ENCODE measurements around the gene RNASET2.

RNASET2 gene

DNA sequence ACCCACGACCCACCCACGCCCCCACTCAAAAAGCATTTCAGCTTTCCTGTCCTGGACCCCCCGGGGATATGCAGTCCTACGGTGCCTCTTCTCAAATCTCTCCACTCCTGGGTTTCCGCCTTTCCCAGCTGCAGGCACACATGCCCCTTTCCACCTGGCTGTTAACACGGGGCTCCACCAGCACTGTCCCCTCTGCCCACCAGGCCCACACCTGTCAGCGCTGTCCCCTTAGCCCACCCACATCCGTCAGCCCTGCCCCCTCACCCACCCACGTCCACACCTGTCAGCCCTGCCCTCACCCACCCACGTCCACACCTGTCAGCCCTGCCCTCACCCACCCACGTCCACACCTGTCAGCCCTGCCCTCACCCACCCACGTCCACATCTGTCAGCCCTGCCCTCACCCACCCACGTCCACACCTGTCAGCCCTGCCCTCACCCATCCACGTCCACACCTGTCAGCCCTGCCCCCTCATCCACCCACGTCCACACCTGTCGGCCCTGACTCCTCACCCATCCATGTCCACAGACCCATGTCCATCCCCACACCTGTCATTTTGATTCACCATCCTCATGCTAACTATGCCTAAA is 11.6 kb downstream of the RNASET2 start:
- DNase-seq, result no peak

GRCh38 chr6:166942393-166943168 is 13.8 kb downstream of the RNASET2 start:
- DNase-seq, result no peak

DNA sequence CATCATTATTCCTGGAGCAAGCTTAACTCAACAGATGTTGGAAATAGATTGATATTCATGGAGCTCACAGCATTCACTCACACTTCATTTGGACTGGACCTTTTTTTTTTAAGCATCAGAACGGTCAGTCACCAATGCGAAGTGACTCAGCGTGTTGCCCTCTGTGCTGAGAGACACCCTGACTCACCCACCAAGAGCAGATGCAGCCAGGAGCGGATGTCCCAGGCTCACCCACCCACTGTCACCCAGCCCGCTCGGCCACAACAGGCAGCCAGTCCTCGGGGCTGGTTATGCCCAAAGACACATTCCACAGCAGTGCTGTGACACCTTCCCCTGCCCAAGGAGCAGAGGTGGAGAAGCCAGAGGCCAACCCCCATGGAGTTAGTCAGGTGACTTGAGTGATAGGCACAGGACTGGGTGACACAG is 15.7 kb downstream of the RNASET2 start:
- DNase-seq, result no peak

- no peak for DNase-seq
Observed at GRCh38 chr6:166939894-166940293, 16.5 kb downstream of the RNASET2 start.

- no peak for DNase-seq
Observed at GRCh38 chr6:166939345-166939744, 17.0 kb downstream of the RNASET2 start.

GRCh38 chr6:166938704-166939103 is 17.6 kb downstream of the RNASET2 start:
- DNase-seq, result no peak

GRCh38 chr6:166938150-166938549 is 18.2 kb downstream of the RNASET2 start:
- DNase-seq, result no peak

DNA sequence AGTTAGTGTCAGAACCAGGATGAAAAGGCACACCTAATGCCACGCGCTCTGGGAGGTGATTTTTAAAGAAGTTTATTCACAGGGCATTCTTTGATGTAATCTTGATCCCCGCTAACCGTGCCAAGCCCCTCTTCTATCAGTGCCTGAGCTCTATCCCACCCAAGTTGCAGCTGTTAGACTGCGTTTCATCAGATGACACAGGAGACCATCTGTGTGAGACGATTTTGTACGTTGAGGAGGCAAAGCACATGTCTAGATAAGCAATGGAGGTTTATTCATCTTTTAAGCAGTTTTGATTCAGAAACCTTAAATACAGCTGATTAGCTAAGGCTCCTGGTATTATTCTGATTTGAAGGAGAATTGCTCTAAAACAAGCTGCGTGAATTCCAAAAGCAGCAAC is 18.6 kb downstream of the RNASET2 start:
- no peak for DNase-seq

DNA sequence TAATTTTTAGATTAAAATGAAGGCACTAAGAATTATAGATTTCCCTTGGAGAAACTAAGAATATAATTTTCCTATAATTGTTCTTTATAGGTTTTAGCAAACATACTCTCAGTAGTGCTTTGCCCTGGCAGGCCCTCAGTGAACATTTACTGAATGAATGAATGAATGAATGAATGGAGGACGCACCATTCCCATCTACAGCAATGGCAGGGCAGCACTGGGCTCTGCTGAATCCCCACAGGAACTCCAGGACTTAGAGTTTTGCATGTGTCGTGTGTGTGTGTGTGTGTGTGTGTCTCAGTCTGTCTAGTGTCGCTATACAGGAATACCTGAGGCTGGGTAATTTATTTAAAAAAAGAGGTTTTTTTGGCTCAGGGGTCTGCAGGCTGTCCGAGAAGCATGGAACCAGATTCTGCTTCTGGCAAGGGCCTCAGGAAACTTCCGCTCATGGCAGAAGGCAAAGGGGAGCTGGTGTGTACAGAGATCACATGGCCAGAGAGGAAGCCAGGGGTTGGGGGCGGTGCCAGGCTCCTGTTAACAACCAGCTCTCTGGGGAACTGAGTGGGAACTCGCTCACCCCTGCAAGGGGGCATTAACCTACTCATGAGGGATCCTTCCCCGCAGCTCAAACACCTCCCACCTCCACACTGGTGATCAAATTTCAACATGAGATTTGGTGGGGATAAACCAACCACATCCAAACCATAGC is 20.1 kb downstream of the RNASET2 start:
- DNase-seq, result no peak

GRCh38 chr6:166935353-166935752 is 21.0 kb downstream of the RNASET2 start:
- no peak for DNase-seq

DNA sequence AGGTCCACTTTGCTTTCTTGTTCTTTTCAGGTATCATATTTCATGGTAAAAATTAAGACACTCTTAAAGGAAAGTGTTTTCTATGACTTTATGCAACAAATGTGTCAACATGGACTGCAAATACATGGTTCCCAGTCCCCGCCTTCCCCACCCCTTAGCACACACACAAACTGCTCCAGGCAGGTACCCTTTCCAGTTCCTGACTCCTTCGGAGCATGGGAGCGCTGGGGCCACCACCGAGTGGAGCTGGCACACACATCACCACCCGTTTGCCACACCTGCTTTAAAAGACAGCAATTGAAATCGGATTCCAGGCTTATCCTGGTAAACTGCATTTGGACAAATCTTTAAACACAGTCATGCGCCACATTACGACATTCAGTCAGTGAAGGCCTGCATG is 22.2 kb downstream of the RNASET2 start:
- no peak for DNase-seq

GRCh38 chr6:166933396-166933795 is 23.0 kb downstream of the RNASET2 start:
- no peak for DNase-seq

DNA sequence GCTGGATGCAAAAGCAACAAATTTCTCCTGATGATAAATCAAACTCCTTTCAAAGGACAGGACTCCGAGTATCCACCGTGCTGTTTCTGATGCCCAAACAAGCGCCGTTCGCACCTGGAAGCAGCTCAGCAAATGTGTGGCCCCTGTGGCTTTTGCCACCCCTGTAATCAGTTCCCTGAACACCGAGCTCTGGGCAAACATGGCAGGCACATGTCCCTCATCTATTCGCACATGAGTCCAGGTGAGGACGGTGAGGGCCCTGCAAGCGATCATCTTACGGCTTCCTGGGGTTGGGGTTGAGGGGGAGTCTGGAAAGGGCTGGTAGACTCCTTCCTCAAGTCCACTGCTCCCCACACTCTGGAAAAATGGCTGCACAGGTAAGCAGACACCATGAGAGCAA is 23.7 kb downstream of the RNASET2 start:
- DNase-seq, result no peak

DNA sequence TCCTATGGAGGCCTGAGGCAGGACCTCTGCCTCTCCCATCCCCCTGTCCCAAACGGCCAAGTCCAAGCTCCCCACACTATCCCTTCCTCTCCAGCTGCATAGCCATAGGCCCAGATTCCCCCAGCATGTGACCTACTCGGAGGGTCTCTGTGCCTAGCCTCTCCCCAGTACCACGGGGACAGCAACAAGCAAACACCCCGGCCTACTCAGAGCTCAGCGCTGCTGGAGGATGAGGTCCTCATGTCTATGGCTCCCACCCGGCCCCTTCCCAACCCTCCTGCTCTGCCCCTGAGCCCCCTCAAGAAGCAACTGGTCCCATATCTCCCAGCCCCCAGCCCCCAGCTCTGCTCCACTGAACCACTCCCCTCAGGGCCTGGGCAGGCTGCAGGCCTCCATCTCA is 24.2 kb downstream of the RNASET2 start:
- DNase-seq, result no peak

DNA sequence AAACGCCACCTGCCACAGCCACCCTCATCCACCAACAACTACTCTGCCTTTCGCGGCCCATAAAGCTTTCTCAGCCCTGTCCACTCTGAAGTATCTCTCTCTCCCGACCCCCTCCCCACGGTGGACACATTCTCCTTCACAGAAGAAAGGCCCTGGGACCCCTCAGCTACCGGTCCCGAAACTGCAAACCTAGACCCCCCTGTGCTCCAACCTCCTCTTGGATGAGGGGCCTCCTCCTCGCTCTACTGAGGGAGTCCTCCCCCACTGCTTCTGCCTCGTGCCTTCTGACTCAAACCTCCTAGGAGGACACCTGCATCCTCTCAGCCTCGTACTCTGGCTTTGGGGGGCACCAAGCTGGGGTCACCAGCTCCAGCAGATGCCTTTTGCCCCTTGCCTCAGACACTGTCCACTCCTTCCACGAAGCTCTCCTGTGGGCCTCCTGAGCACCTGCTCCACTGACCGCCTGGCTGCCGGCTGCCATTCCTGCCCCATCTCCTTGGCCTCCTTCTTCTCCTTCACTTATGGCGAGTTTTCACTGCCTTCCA is 24.9 kb downstream of the RNASET2 start:
- no peak for DNase-seq

- DNase-seq, result no peak
Observed at GRCh38 chr6:166930354-166930891, 25.9 kb downstream of the RNASET2 start.

DNA sequence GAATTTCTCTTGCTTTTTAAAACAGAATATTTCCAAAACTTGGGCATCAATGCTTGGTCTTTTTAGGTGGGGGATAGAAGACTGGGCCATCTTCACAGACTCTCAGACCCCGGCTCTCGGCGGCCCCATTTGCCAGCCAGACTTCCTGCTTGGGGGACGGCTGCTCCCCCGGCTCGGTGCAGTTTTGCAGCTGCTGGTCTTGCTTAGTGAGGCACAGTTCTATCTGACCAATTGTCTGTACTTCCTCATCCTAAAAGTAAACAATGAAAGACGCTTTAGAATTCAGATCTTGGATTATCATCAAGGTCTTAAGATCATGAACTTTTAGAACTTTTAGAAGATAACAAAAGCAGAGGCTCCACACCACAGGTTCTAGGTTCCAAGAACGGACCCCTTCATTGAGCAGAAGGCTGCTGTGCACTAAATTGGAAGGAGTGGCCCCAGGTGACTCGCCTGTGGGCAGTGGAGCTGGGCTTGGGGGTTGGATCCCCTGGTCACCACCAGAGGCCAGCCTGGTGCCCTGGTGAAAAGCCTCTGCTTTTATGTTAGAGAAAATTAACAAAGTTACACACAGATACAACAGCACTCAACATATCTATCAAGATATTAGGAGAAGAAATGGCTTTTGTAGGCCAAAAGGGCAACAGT is 26.7 kb downstream of the RNASET2 start:
- DNase-seq, result no peak

- no peak for DNase-seq
Observed at GRCh38 chr6:166928644-166929541, 27.5 kb downstream of the RNASET2 start.

- no peak for DNase-seq
Observed at GRCh38 chr6:166927935-166928643, 28.3 kb downstream of the RNASET2 start.

- DNase-seq, result no peak
Observed at GRCh38 chr6:166927240-166927934, 29.0 kb downstream of the RNASET2 start.

- DNase-seq, result no peak
Observed at GRCh38 chr6:166926748-166927147, 29.6 kb downstream of the RNASET2 start.
